Activated CD8-positive, alpha-beta memory T cell treated with anti-CD3 and anti-CD28 coated beads for 1 hour (primary cell): ENCODE measurements around the gene SORBS2.

Experiments
- DNase-seq, 2 donors: peaks; one replicate each; pipeline ENCODE4 v3.0.0-alpha.2; 2020; ENCODE audit warnings: low read depth in 1 of 2; ENCODE audit errors: extremely low read depth in 1 of 2

The SORBS2 gene

GRCh38 chr4:185740471-185740873 lies 71.5 kb downstream of the SORBS2 start:
- DNase-seq = no peak

GRCh38 chr4:185738820-185739219 lies 73.2 kb downstream of the SORBS2 start:
- DNase-seq = no peak

GRCh38 chr4:185738038-185738552 lies 73.9 kb downstream of the SORBS2 start:
- DNase-seq = no peak

- DNase-seq = no peak
Observed at GRCh38 chr4:185737489-185738037, 74.4 kb downstream of the SORBS2 start.

GRCh38 chr4:185736882-185737281 lies 75.1 kb downstream of the SORBS2 start:
- no peak for DNase-seq

- DNase-seq = no peak
Observed at GRCh38 chr4:185735866-185736400, 76.1 kb downstream of the SORBS2 start.

GRCh38 chr4:185734930-185735329 lies 77.1 kb downstream of the SORBS2 start:
- no peak for DNase-seq

GRCh38 chr4:185734214-185734613 lies 77.8 kb downstream of the SORBS2 start:
- no peak for DNase-seq

GRCh38 chr4:185730849-185731608 lies 81.0 kb downstream of the SORBS2 start:
- no peak for DNase-seq

- DNase-seq = no peak
Observed at GRCh38 chr4:185730387-185730786, 81.6 kb downstream of the SORBS2 start.

GRCh38 chr4:185729391-185729804 lies 82.6 kb downstream of the SORBS2 start:
- DNase-seq = no peak

GRCh38 chr4:185728893-185729292 lies 83.1 kb downstream of the SORBS2 start:
- no peak for DNase-seq

GRCh38 chr4:185726931-185727330 lies 85.1 kb downstream of the SORBS2 start:
- no peak for DNase-seq

- DNase-seq = no peak
Observed at GRCh38 chr4:185723631-185724260, 88.2 kb downstream of the SORBS2 start.

- no peak for DNase-seq
Observed at GRCh38 chr4:185722029-185722316, 90.0 kb downstream of the SORBS2 start.

- no peak for DNase-seq
Observed at GRCh38 chr4:185721190-185722028, 90.6 kb downstream of the SORBS2 start.

GRCh38 chr4:185719500-185719858 lies 92.5 kb downstream of the SORBS2 start:
- DNase-seq = no peak

GRCh38 chr4:185718578-185719499 lies 93.2 kb downstream of the SORBS2 start:
- no peak for DNase-seq

- DNase-seq = no peak
Observed at GRCh38 chr4:185717377-185717741, 94.6 kb downstream of the SORBS2 start.
